IPS-20b (cell line): ENCODE results near the gene MUTYH.
"Not testable (repeated sequence)": the region's sequence is repeated elsewhere in the genome, so short reads cannot be mapped to it uniquely, and the experiment has no call there.

ENCODE experiments used
- H3K27ac ChIP-seq: one replicate; pipeline ENCODE4 v1.5.1; 2013; ENCODE audit warnings: low read length
- H3K27me3 ChIP-seq: 2 replicates; pipeline ENCODE4 v1.6.1; 2013; ENCODE audit warnings: mild to moderate bottlenecking, low read length, inconsistent platforms; ENCODE audit not compliant: insufficient read depth
- H3K36me3 ChIP-seq: 2 replicates; pipeline ENCODE4 v1.6.1; 2013; ENCODE audit warnings: low read depth, mild to moderate bottlenecking, inconsistent platforms, low read length, moderate library complexity; ENCODE audit not compliant: insufficient read depth
- H3K4me1 ChIP-seq: 2 replicates; pipeline ENCODE4 v1.6.1; 2013; ENCODE audit warnings: mild to moderate bottlenecking, control low read depth, inconsistent platforms, low read length, moderate library complexity; ENCODE audit not compliant: insufficient read depth
- H3K4me3 ChIP-seq: 2 replicates; pipeline ENCODE4 v1.5.1; 2013; ENCODE audit warnings: mild to moderate bottlenecking, low read length, inconsistent platforms
- H3K9ac ChIP-seq: 2 replicates; pipeline ENCODE4 v1.6.1; 2013; ENCODE audit warnings: low read depth, mild to moderate bottlenecking, inconsistent platforms, low read length, moderate library complexity
- H3K9me3 ChIP-seq: 2 replicates; pipeline ENCODE4 v1.6.1; 2013; ENCODE audit warnings: mild to moderate bottlenecking, low read depth, low read length, inconsistent platforms; ENCODE audit not compliant: insufficient read depth

MUTYH gene

GRCh38 chr1:45291002-45291401 is 49.2 kb downstream of the MUTYH start:
- H3K9ac ChIP-seq, H3K27me3 ChIP-seq, H3K4me3 ChIP-seq, H3K36me3 ChIP-seq, H3K4me1 ChIP-seq, H3K27ac ChIP-seq, H3K9me3 ChIP-seq: not testable (repeated sequence)

- not testable (repeated sequence) for H3K9me3 ChIP-seq
Observed at GRCh38 chr1:45286521-45286920, 53.7 kb downstream of the MUTYH start.

GRCh38 chr1:45284858-45285257 is 55.4 kb downstream of the MUTYH start:
- not testable (repeated sequence) for H3K4me3 ChIP-seq, H3K36me3 ChIP-seq, H3K27ac ChIP-seq, H3K27me3 ChIP-seq, H3K9ac ChIP-seq, H3K9me3 ChIP-seq, H3K4me1 ChIP-seq

More at GRCh38 chr1:45286521-45286920, 53.7 kb downstream of the MUTYH start:
- not testable (repeated sequence) for H3K27me3 ChIP-seq, H3K27ac ChIP-seq, H3K4me1 ChIP-seq, H3K4me3 ChIP-seq, H3K9ac ChIP-seq, H3K36me3 ChIP-seq

- no peaks in the 10 kb centered on the region for H3K4me1 ChIP-seq
- H3K4me3 ChIP-seq, result no peak overlapping the region
- H3K27ac ChIP-seq, result no peak overlapping the region
- no peaks in the 10 kb centered on the region for H3K36me3 ChIP-seq
- peaks cover 4% of the 10 kb centered on the region; the same call in 1 of the 2 replicates for H3K9me3 ChIP-seq
- no peaks in the 10 kb centered on the region for H3K27me3 ChIP-seq
- H3K9ac ChIP-seq, result no peak overlapping the region
Observed at GRCh38 chr1:45282351-45282750, 57.9 kb downstream of the MUTYH start.
